ENCODE data around the gene CERK. TPM values are rescaled to one million over a fixed set of nuclear protein-coding genes. Genes with fewer than 3 reads are reported as not detected.
A peak's percentile ranks its signal among the peaks of the same experiment; 100 is the strongest.

The CERK gene
- total and polyA plus RNA-seq, 8 donors = 12.7 to 32.7 (median 29.5) TPM

- no peak overlapping the region for H3K27ac ChIP-seq
- intact Hi-C loops (cut with DNase I) = no loop called here
- H3K4me3 ChIP-seq = no peak overlapping the region
- no peak for TF ChIP-seq CTCF (IDR thresholded peaks at IDR 0.05)
- H3K36me3 ChIP-seq = peaks cover 0 to 55% (median 14%) of the 10 kb centered on the region in 3 donors
- peak in 1 of 6 donors; percentile 59 for DNase-seq
- WGBS, 2 donors = 95 to 96% methylated on average over 26 of the region's 26 CpGs
- H3K27me3 ChIP-seq = no peaks in the 10 kb centered on the region
- no peaks in the 10 kb centered on the region for H3K9me3 ChIP-seq
- H3K4me1 ChIP-seq = peaks cover 0 to 7% (median 0%) of the 10 kb centered on the region in 3 donors
- no peak for FAIRE-seq
- no peak for ATAC-seq
Measured at GRCh38 chr22:46703171-46703995, 34.7 kb downstream of the CERK start.

GRCh38 chr22:46701262-46701661 lies 36.8 kb downstream of the CERK start:
- peaks cover 0 to 60% (median 19%) of the 10 kb centered on the region in 3 donors for H3K36me3 ChIP-seq

GRCh38 chr22:46699091-46699490 lies 39.0 kb downstream of the CERK start:
- peak in 1 of 6 donors; percentile 48 for DNase-seq
- intact Hi-C loops (cut with DNase I) = no loop called here
- no peak overlapping the region for H3K27ac ChIP-seq
- no peak for ATAC-seq
- H3K36me3 ChIP-seq = peaks cover 0 to 77% (median 35%) of the 10 kb centered on the region in 3 donors
- no peaks in the 10 kb centered on the region for H3K27me3 ChIP-seq
- no peaks in the 10 kb centered on the region for H3K9me3 ChIP-seq
- no peak overlapping the region for H3K4me3 ChIP-seq
- 93% methylated on average over 17 of the region's 17 CpGs for WGBS, 2 donors
- no peak for FAIRE-seq
- no peaks in the 10 kb centered on the region for H3K4me1 ChIP-seq
- no peak for TF ChIP-seq CTCF (IDR thresholded peaks at IDR 0.05)

More at GRCh38 chr22:46701262-46701661, 36.8 kb downstream of the CERK start:
- FAIRE-seq (no peak), ATAC-seq (no peak), DNase-seq (peak in 1 of 6 donors; percentile 63)
- intact Hi-C loops (cut with DNase I) = no loop called here
- H3K27ac ChIP-seq = no peak overlapping the region
- WGBS, 2 donors = 95 to 96% methylated on average over 33 of the region's 33 CpGs
- no peaks in the 10 kb centered on the region for H3K4me1 ChIP-seq
- H3K4me3 ChIP-seq = no peak overlapping the region
- TF ChIP-seq CTCF (IDR thresholded peaks at IDR 0.05) = no peak
- no peaks in the 10 kb centered on the region for H3K9me3 ChIP-seq
- H3K27me3 ChIP-seq = no peaks in the 10 kb centered on the region

- Histone ChIP-seq H3K27me3 (no peaks in the 10 kb centered on the region), H3K27ac (no peak overlapping the region), H3K36me3 (peaks cover 0 to 88% (median 35%) of the 10 kb centered on the region in 3 donors), H3K9me3 (no peaks in the 10 kb centered on the region), H3K4me1 (no peaks in the 10 kb centered on the region), H3K4me3 (no peak overlapping the region)
- WGBS, 2 donors = 92 to 96% methylated on average over 24 of the region's 24 CpGs
- FAIRE-seq (no peak), ATAC-seq (no peak), DNase-seq (peak in 1 of 6 donors; percentile 32)
- no peak for TF ChIP-seq CTCF (IDR thresholded peaks at IDR 0.05)
- intact Hi-C loops (cut with DNase I) = no loop called here
Measured at GRCh38 chr22:46697811-46698515, 40.1 kb downstream of the CERK start.
